Right lobe of liver (tissue), 6 donors: ENCODE data around the gene C1QL1. TPM values are rescaled to one million over a fixed set of nuclear protein-coding genes. Genes with fewer than 3 reads are reported as not detected.

Experiments used
- ATAC-seq, 4 donors: fragments of 200-7000 bp; cut with Tn5 transposase; one replicate each; pipeline ENCODE4 v1.9.1; 2020; ENCODE audit warnings: mild to moderate bottlenecking in 4 of 4, moderate library complexity in 4 of 4
- DNase-seq, 3 donors: peaks; one replicate each; pipeline ENCODE4 v3.0.0-alpha.2; 2020
- H3K27ac ChIP-seq, 3 donors: fragments of 200-600 bp; one replicate each; pipeline ENCODE4 v1.8.0; 2022
- H3K27me3 ChIP-seq, 2 donors: fragments of 200-600 bp; one replicate each; pipeline ENCODE4 v1.8.0; 2022
- H3K36me3 ChIP-seq, 4 donors: fragments of 200-600 bp; sonication (generic) in 1 of 4; one replicate each; pipeline versions ENCODE4 v1.5.1 to v1.8.0; 2017 to 2022; ENCODE audit warnings: control low read depth in 1 of 4
- H3K4me1 ChIP-seq, 4 donors: fragments of 200-600 bp; sonication (generic) in 1 of 4; one replicate each; pipeline versions ENCODE4 v1.5.1 to v1.8.0; 2017 to 2022; ENCODE audit warnings: control low read depth in 1 of 4
- H3K4me3 ChIP-seq, 3 donors: fragments of 200-600 bp; one replicate each; pipeline ENCODE4 v1.8.0; 2022
- H3K9me3 ChIP-seq, 4 donors: fragments of 200-600 bp; sonication (generic) in 1 of 4; one replicate each; pipeline versions ENCODE4 v1.5.1 to v1.8.0; 2017 to 2022; ENCODE audit warnings: control low read depth in 1 of 4
- POLR2A ChIP-seq: fragments of 450-650 bp; IDR thresholded peaks from one replicate; pipeline ENCODE4 v1.6.1; 2017; ENCODE audit warnings: antibody characterized with exemption, mild to moderate bottlenecking
- WGBS: methylation state at CpG from one replicate; pipeline ENCODE4 v1.1.6; 2018; ENCODE audit warnings: low coverage, low lambda C conversion rate; ENCODE audit not compliant: insufficient coverage; ENCODE audit errors: missing lambda C conversion rate; 5-methylcytosine and 5-hydroxymethylcytosine counted together
- intact Hi-C, 2 donors: fragments of 100-400 bp; cut with DNase I; formaldehyde crosslinking; loops; one replicate each; pipeline versions ENCODE4 v1.11.2 to v1.14.1; 2022
- total RNA-seq, 6 experiments: library from RNA; depleted of rRNA in 2 of 6; stranded (reverse); fragments of >200 nt in 2 of 6; fragmentation: NEBNext Ultra II Directional in 3 of 6; extraction: Animal tissue kit (Norgen Biotek cat#: 25700) in 3 of 6; gene quantifications; one replicate each; pipeline versions ENCODE4 v1.1.0 to v1.2.4, GENCODE V29; 2016 to 2023
- TF ChIP-seq, protein P1 (sequence below), 4 donors: fragments of 200-600 bp in 3 of 4; fragments of 450-650 bp in 1 of 4; IDR thresholded peaks; one replicate each; pipeline versions ENCODE4 v1.5.1 to v1.8.0; 2016 to 2022; ENCODE audit warnings: antibody characterized with exemption in 4 of 4, mild to moderate bottlenecking in 2 of 4
- donor health status: DM: no; HTN: yes; CAD: no.
- donor health status: DM: no; HTN: no; CAD: no.
- donor health status: DM: no; HTN: no; CAD: no.
- donor health status: DM: no; HTN: yes; CAD: no.
- donor health status: DM: no; HTN: yes; CAD: no.

C1QL1 gene
- total RNA-seq, 6 experiments from 2014 or later: 0.31 to 0.62 (median 0.38) TPM; not detected in 2

- Histone ChIP-seq H3K4me1 (no peaks in the 10 kb centered on the region), H3K36me3 (no peaks in the 10 kb centered on the region), H3K9me3 (no peaks in the 10 kb centered on the region), H3K4me3 (no peak overlapping the region), H3K27me3 (no peaks in the 10 kb centered on the region), H3K27ac (no peak overlapping the region)
- DNase-seq: peak in 1 of 3 donors; percentile 29
- intact Hi-C loops: loop anchor here in 1 of 2 donors (5.0 to 10.0 kb wide), 2 partner anchors 102 to 204 kb away; no protein-coding TSS in a partner anchor
- TF ChIP-seq, protein P1, sequence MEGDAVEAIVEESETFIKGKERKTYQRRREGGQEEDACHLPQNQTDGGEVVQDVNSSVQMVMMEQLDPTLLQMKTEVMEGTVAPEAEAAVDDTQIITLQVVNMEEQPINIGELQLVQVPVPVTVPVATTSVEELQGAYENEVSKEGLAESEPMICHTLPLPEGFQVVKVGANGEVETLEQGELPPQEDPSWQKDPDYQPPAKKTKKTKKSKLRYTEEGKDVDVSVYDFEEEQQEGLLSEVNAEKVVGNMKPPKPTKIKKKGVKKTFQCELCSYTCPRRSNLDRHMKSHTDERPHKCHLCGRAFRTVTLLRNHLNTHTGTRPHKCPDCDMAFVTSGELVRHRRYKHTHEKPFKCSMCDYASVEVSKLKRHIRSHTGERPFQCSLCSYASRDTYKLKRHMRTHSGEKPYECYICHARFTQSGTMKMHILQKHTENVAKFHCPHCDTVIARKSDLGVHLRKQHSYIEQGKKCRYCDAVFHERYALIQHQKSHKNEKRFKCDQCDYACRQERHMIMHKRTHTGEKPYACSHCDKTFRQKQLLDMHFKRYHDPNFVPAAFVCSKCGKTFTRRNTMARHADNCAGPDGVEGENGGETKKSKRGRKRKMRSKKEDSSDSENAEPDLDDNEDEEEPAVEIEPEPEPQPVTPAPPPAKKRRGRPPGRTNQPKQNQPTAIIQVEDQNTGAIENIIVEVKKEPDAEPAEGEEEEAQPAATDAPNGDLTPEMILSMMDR (IDR thresholded peaks at IDR 0.05): no peak
- TF ChIP-seq POLR2A: no peak
- 69% methylated on average over 6 of the region's 7 CpGs for WGBS
- no peak for ATAC-seq
Measured at GRCh38 chr17:44920565-44920940, 47.5 kb downstream of the C1QL1 start.

DNA sequence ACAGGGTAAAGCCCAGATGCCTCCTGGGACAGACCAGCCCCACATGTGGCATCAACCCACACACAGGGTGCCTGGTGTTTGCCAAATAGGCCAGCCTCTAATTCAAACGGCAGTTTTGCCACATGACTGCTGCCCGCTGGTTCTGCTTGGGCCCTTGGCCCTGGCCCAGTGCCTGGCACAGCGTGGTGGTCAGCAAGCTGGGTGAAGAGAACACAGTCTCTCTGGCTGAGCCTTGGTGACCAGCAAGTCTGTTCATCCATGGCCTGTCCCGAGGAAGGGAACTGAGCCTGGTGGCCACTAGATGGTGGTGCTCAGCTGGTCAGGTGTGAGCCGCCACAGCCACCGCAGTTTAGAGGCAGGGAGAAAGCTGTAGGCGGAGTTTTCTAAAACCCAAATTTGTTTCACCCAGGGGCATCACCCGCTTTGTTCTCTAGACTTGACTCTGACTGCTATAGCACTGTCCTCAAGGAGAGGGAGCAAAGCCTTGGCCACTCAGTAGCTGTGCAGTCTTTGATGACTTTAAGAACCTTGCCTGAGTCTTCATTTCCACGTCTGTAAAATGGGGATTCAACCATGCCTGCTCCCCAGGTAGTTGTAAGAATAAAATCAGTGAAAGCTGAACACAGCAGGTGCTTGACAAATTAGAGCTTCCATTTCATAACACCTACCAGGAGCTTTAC, 48.1 kb downstream of the C1QL1 start:
- Histone ChIP-seq H3K9me3 (no peaks in the 10 kb centered on the region), H3K36me3 (no peaks in the 10 kb centered on the region), H3K27ac (no peak overlapping the region), H3K4me1 (no peaks in the 10 kb centered on the region), H3K27me3 (no peaks in the 10 kb centered on the region), H3K4me3 (no peak overlapping the region)
- 15% methylated on average over 3 of the region's 9 CpGs for WGBS
- DNase-seq: peak; percentile 82 to 84 (median 84)
- intact Hi-C loops: loop anchor here (2.0 to 10.0 kb wide), 3 partner anchors 101 to 205 kb away; no protein-coding TSS in a partner anchor
- peak; percentile 93 to 98 (median 94) for ATAC-seq
- TF ChIP-seq POLR2A: no peak
- TF ChIP-seq, protein P1 (IDR thresholded peaks at IDR 0.05): peak; percentile 77 to 92 (median 88)

DNA sequence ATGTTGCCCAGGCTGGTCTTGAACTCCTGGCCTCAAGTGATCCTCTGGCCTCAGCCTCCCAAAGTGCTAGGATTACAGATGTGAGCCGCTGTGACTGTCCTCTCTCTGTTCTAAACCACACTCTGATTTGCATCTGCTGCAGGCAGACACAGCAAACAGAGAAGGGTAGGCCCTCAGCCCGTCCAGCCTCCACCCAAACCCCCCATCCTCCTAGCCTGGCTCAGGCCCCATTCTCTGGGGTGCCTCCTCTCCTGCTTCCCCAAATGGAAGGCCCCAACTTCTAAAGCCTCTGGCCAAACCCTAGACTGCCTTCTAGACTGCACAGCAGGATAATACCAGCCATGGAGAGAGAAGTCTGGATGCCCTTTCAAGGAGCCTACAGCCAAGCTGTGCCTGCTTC, 48.7 kb downstream of the C1QL1 start:
- Histone ChIP-seq H3K4me3 (no peak overlapping the region), H3K27me3 (no peaks in the 10 kb centered on the region), H3K9me3 (no peaks in the 10 kb centered on the region), H3K36me3 (no peaks in the 10 kb centered on the region), H3K4me1 (no peaks in the 10 kb centered on the region), H3K27ac (no peak overlapping the region)
- TF ChIP-seq, protein P1 (IDR thresholded peaks at IDR 0.05): no peak
- no peak for TF ChIP-seq POLR2A
- WGBS: 63% methylated on average over 2 of the region's 2 CpGs
- intact Hi-C loops: loop anchor here in 1 of 2 donors (2.0 to 10.0 kb wide), 2 partner anchors 101 to 205 kb away; no protein-coding TSS in a partner anchor
- ATAC-seq (no peak), DNase-seq (peak in 2 of 3 donors; percentile 13 to 30)

DNA sequence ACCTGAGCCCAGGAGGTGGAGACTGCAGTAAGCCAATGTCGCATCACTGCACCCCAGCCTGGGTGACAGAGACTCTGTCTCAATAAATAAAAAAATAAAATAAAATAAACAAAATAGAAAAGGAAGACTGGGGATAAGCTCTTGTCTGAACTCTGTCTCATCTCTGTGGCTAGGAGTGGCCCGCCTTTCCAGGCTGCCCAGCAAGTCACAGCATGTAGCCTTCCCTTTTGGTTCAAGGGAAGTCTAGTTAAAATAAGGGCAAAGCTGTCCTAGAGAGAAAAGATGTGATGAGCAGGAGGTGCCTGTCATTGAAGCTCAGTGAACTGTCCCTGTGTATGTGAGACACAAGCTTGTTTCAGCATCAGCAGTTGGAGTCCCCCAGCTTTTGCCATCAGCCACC, 50.1 kb downstream of the C1QL1 start:
- Histone ChIP-seq H3K36me3 (no peaks in the 10 kb centered on the region), H3K27me3 (no peaks in the 10 kb centered on the region), H3K4me1 (no peaks in the 10 kb centered on the region), H3K4me3 (no peak overlapping the region), H3K27ac (no peak overlapping the region), H3K9me3 (no peaks in the 10 kb centered on the region)
- ATAC-seq (no peak), DNase-seq (peak in 1 of 3 donors; percentile 7)
- intact Hi-C loops: loop anchor here in 1 of 2 donors (2.0 to 10.0 kb wide), 2 partner anchors 103 to 207 kb away; no protein-coding TSS in a partner anchor
- WGBS: 80% methylated on average over 2 of the region's 2 CpGs
- no peak for TF ChIP-seq POLR2A
- TF ChIP-seq, protein P1 (IDR thresholded peaks at IDR 0.05): no peak
